Pancreas (tissue), 10 donors: ENCODE data around the gene ZSCAN1. TPM values are rescaled to one million over a fixed set of nuclear protein-coding genes. Genes with fewer than 3 reads are reported as not detected.
A peak's percentile ranks its signal among the peaks of the same experiment; 100 is the strongest.

Experiments
- ATAC-seq, 4 donors: fragments of 200-7000 bp; cut with Tn5 transposase; one replicate each; pipeline versions ENCODE4 v1.8.0 to v1.9.1; 2020; ENCODE audit warnings: mild to moderate bottlenecking in 4 of 4, moderate library complexity in 4 of 4
- DNase-seq, 6 donors: peaks; one replicate each; pipeline ENCODE4 v3.0.0-alpha.2; 2020
- FAIRE-seq: peaks from 2 replicates; lab custom pipeline; 2012; peaks lifted over from hg19 to GRCh38; lab: Jason Lieb, UNC
- H3K27ac ChIP-seq, 4 donors: fragments of 200-600 bp; sonication (generic); 1 replicate in 3 of 4; 2 replicates in 1 of 4; pipeline versions ENCODE4 v1.5.0 to v1.8.0; 2020
- H3K27me3 ChIP-seq, 4 donors: fragments of 200-600 bp; one replicate each; pipeline ENCODE4 v1.8.0; 2021
- H3K36me3 ChIP-seq, 3 donors: fragments of 200-600 bp; sonication (generic) in 1 of 3; one replicate each; pipeline versions ENCODE4 v1.5.0 to v1.8.0; 2020 to 2021
- H3K4me1 ChIP-seq, 3 donors: fragments of 200-600 bp; one replicate each; pipeline ENCODE4 v1.8.0; 2021
- H3K4me3 ChIP-seq, 4 donors: fragments of 200-600 bp; sonication (generic) in 2 of 4; one replicate each; pipeline versions ENCODE4 v1.5.0 to v1.8.0; 2020 to 2021
- H3K9me3 ChIP-seq, 4 donors: fragments of 200-600 bp; one replicate each; pipeline ENCODE4 v1.8.0; 2021
- WGBS, 2 donors: extraction: QIAGEN DNeasy Blood & Tissue Kit; methylation state at CpG; one replicate each; pipeline ENCODE4 v1.1.7; 2013; 5-methylcytosine and 5-hydroxymethylcytosine counted together
- intact Hi-C, 3 donors: fragments of 100-400 bp; cut with DNase I; formaldehyde crosslinking; loops; one replicate each; pipeline versions ENCODE4 v1.11.1 to v1.14.2; 2022
- polyA plus RNA-seq, 2 donors: library from polyadenylated mRNA; stranded (reverse); fragments of 200-250 nt; gene quantifications; one replicate each; pipeline ENCODE4 v1.2.3, GENCODE V29; 2013
- total RNA-seq, 6 donors: library from RNA; stranded (reverse); fragmentation: NEBNext Ultra II Directional in 4 of 6; extraction: Animal tissue kit (Norgen Biotek cat#: 25700) in 4 of 6; gene quantifications; one replicate each; pipeline versions ENCODE4 v1.2.1 to v1.2.4, GENCODE V29; 2021 to 2023
- TF ChIP-seq, protein P1 (sequence below), 4 donors: fragments of 200-600 bp; sonication (generic) in 3 of 4; IDR thresholded peaks; one replicate each; pipeline versions ENCODE4 v1.5.0 to v1.8.0; 2021; ENCODE audit warnings: antibody characterized with exemption in 4 of 4
- donor health status: healthy with polysubstance abuse.
- donor health status: DM: no; HTN: no; CAD: no; lungs with moderate emphysema.
- donor health status: DM: no; HTN: no; CAD: no.
- donor health status: control.
- donor health status: control.
- donor health status: Bipolar disorder and iron deficiency.
- donor health status: DM: yes; HTN: yes; CAD: no.
- donor health status: DM: no; HTN: no; CAD: no.
- donor health status: DM: no; HTN: no; CAD: no.
- donor health status: DM: yes; HTN: yes; CAD: no.

Gene ZSCAN1
- total and polyA plus RNA-seq, 8 donors: 0.25 to 7.1 (median 0.34) TPM; not detected in 1

DNA sequence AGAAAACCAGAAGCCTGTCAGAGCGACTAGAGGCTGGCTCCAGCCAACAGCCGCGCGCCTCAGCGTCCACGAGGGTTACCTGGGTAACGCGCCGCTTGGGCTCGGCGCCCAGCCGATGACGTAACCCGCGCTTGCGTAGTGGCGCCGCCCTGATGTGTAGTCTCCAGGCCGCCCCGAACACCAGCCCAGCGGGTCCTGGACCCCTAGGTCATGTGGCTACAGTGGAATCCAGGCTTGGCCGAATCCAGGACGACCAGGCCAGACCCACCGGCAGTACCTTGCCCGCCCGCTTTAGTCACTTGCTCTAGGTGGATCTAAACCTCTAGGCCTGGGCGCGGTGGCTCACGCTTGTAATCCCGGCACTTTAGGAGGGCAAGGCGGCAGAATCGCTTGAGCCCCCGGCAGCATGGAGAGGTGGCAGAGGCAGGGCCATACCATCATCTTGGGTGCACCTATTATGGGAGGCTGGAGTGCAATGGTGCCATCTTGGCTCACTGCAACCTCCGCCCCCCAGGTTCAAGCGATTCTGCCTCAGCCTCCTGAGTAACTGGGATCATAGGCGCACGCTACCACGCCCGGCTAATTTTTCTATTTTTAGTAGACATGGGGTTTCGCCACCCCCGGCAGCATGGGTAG, 24.0 kb upstream of the ZSCAN1 start:
- Histone ChIP-seq H3K27me3 (no peaks in the 10 kb centered on the region), H3K4me1 (no peaks in the 10 kb centered on the region), H3K27ac (peak overlapping the region; percentile 37 to 65 (median 54)), H3K36me3 (peaks cover 0 to 12% (median 0%) of the 10 kb centered on the region in 3 donors), H3K4me3 (peak overlapping the region in 3 of 4 donors; percentile 20 to 34 (median 26)), H3K9me3 (no peaks in the 10 kb centered on the region)
- intact Hi-C loops: no loop called here
- WGBS, 2 donors: 13 to 18% methylated on average over 41 of the region's 41 CpGs
- DNase-seq (peak; percentile 68 to 91 (median 82)), FAIRE-seq (no peak), ATAC-seq (peak; percentile 88 to 98 (median 98))
- TF ChIP-seq, protein P1, sequence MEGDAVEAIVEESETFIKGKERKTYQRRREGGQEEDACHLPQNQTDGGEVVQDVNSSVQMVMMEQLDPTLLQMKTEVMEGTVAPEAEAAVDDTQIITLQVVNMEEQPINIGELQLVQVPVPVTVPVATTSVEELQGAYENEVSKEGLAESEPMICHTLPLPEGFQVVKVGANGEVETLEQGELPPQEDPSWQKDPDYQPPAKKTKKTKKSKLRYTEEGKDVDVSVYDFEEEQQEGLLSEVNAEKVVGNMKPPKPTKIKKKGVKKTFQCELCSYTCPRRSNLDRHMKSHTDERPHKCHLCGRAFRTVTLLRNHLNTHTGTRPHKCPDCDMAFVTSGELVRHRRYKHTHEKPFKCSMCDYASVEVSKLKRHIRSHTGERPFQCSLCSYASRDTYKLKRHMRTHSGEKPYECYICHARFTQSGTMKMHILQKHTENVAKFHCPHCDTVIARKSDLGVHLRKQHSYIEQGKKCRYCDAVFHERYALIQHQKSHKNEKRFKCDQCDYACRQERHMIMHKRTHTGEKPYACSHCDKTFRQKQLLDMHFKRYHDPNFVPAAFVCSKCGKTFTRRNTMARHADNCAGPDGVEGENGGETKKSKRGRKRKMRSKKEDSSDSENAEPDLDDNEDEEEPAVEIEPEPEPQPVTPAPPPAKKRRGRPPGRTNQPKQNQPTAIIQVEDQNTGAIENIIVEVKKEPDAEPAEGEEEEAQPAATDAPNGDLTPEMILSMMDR (IDR thresholded peaks at IDR 0.05): no peak

DNA sequence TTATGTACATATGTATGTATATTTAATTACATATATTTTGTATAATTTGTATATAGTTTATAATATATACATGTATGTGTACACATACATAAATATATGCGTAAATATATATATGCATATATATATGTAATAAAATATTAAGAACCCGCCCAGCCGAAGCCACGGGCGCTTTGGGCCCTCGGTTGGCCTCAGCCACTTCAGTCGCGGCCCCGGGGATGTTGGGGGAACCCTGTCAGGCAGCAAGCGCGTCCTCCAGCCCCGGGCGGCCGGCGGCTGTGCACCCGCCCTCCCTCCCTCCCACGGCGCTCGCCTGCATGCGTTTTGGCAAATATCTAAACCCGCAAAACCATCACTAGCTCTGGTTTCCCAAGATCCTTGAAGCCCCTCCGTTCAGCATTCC, 23.3 kb upstream of the ZSCAN1 start:
- no peak for DNase-seq
- Histone ChIP-seq H3K4me1 (no peaks in the 10 kb centered on the region), H3K27me3 (no peaks in the 10 kb centered on the region), H3K36me3 (peaks cover 0 to 5% (median 0%) of the 10 kb centered on the region in 3 donors), H3K9me3 (no peaks in the 10 kb centered on the region), H3K4me3 (no peak overlapping the region), H3K27ac (no peak overlapping the region)
- TF ChIP-seq, protein P1 (IDR thresholded peaks at IDR 0.05): no peak
- 74 to 83% methylated on average over 22 of the region's 22 CpGs for WGBS, 2 donors
- no peak for FAIRE-seq
- ATAC-seq: no peak
- intact Hi-C loops: no loop called here

DNA sequence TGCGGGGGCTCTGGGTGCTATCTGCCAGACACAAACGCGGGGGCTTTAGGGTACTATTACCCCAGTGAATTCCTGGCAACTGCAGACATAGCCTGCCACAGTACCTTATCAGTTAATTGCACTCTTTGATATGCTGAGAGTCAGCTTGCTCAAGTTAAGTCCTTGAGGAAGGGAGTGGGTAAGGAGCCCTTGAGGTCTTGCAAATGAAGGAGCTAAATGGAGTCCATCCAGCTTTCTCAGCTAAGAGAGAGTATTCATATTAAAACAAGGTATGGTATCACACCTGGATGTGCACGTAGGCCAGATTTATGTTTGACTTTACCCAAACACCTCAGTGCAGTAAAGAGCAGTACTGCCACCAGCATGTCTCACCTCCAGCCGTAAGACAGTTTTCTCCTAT, 19.7 kb upstream of the ZSCAN1 start:
- ATAC-seq (no peak), FAIRE-seq (no peak), DNase-seq (no peak)
- H3K9me3 ChIP-seq: no peaks in the 10 kb centered on the region
- H3K27me3 ChIP-seq: no peaks in the 10 kb centered on the region
- H3K36me3 ChIP-seq: no peaks in the 10 kb centered on the region
- no peak overlapping the region for H3K27ac ChIP-seq
- no peaks in the 10 kb centered on the region for H3K4me1 ChIP-seq
- intact Hi-C loops: no loop called here
- WGBS, 2 donors: 34 to 39% methylated on average over 5 of the region's 5 CpGs
- no peak overlapping the region for H3K4me3 ChIP-seq
- TF ChIP-seq, protein P1 (IDR thresholded peaks at IDR 0.05): no peak

DNA sequence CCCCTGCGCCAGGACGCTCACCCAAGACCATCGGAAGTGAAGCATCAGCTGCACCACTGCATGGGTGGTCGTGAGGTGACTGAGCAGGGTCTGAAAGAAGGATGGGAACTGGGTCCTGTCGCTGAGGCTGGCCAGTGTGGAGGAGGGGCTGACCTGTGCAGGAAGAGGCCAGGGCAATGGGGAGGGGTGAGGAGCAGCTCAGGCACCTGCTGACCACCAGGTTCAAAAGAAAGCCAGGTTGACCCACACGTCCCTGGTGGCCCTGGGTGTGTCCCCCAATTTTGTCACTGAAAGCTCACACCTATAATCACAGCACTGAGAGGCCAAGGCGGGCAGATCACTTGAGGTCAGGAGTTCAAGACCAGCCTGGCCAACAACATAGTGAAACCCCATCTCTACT, 13.7 kb upstream of the ZSCAN1 start:
- Histone ChIP-seq H3K27ac (no peak overlapping the region), H3K4me1 (no peaks in the 10 kb centered on the region), H3K36me3 (no peaks in the 10 kb centered on the region), H3K9me3 (no peaks in the 10 kb centered on the region), H3K4me3 (no peak overlapping the region), H3K27me3 (no peaks in the 10 kb centered on the region)
- intact Hi-C loops: loop anchor here in 1 of 3 donors (10.0 kb wide), 1 partner anchor 135 kb away; the partner anchor contains the start of gene ZNF329
- WGBS, 2 donors: 49 to 64% methylated on average over 7 of the region's 7 CpGs
- FAIRE-seq: no peak
- ATAC-seq: no peak
- TF ChIP-seq, protein P1 (IDR thresholded peaks at IDR 0.05): no peak
- no peak for DNase-seq
